ENCODE data around the gene ZNF423. TPM values are rescaled to one million over a fixed set of nuclear protein-coding genes. Genes with fewer than 3 reads are reported as not detected.

Gene ZNF423
- total and polyA plus RNA-seq, 9 of the 15 experiments (the other 6 are each of a cell fraction or from before 2014, with no cell fraction given): not detected

- FAIRE-seq: no peak
- no peaks in the 10 kb centered on the region for H3K79me2 ChIP-seq (ENCODE audit: control insufficient read depth, insufficient read depth, low read length)
- in situ Hi-C loops (cut with MboI): no loop called here
- TF ChIP-seq MTA1 (IDR thresholded peaks at IDR 0.05; ENCODE audit: borderline replicate concordance) (no peak), RAD51 (IDR thresholded peaks at IDR 0.05; ENCODE audit: borderline replicate concordance, low read depth) (peak; percentile 86), MAZ (CRISPR knock-in tag; conservative IDR thresholded peaks at IDR 0.05 in 1 of 2, IDR thresholded peaks at IDR 0.05 in 1 of 2) (no peak), USF1 (CRISPR knock-in tag; IDR thresholded peaks at IDR 0.05) (peak; percentile 77), NFE2 (IDR thresholded peaks at IDR 0.05; ENCODE audit: low read depth) (no peak), USF2 (CRISPR knock-in tag; IDR thresholded peaks at IDR 0.05) (peak; percentile 87), ZBTB8A (IDR thresholded peaks at IDR 0.05; ENCODE audit: partially characterized antibody) (no peak), PHTF2 (CRISPR knock-in tag; IDR thresholded peaks at IDR 0.05) (no peak), NFYB (IDR thresholded peaks at IDR 0.05; ENCODE audit: extremely low read depth, insufficient read length) (peak; percentile 84), ZEB2 (IDR thresholded peaks at IDR 0.05) (no peak)
- TF ChIP-seq, protein P1, sequence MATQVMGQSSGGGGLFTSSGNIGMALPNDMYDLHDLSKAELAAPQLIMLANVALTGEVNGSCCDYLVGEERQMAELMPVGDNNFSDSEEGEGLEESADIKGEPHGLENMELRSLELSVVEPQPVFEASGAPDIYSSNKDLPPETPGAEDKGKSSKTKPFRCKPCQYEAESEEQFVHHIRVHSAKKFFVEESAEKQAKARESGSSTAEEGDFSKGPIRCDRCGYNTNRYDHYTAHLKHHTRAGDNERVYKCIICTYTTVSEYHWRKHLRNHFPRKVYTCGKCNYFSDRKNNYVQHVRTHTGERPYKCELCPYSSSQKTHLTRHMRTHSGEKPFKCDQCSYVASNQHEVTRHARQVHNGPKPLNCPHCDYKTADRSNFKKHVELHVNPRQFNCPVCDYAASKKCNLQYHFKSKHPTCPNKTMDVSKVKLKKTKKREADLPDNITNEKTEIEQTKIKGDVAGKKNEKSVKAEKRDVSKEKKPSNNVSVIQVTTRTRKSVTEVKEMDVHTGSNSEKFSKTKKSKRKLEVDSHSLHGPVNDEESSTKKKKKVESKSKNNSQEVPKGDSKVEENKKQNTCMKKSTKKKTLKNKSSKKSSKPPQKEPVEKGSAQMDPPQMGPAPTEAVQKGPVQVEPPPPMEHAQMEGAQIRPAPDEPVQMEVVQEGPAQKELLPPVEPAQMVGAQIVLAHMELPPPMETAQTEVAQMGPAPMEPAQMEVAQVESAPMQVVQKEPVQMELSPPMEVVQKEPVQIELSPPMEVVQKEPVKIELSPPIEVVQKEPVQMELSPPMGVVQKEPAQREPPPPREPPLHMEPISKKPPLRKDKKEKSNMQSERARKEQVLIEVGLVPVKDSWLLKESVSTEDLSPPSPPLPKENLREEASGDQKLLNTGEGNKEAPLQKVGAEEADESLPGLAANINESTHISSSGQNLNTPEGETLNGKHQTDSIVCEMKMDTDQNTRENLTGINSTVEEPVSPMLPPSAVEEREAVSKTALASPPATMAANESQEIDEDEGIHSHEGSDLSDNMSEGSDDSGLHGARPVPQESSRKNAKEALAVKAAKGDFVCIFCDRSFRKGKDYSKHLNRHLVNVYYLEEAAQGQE (IDR thresholded peaks at IDR 0.05; ENCODE audit: borderline replicate concordance): peak; percentile 19; the same call in 1 of the 2 replicates
- TF ChIP-seq, protein P1 (CRISPR knock-in tag; IDR thresholded peaks at IDR 0.05; ENCODE audit: low read depth): no peak
- TF ChIP-seq, protein P2, sequence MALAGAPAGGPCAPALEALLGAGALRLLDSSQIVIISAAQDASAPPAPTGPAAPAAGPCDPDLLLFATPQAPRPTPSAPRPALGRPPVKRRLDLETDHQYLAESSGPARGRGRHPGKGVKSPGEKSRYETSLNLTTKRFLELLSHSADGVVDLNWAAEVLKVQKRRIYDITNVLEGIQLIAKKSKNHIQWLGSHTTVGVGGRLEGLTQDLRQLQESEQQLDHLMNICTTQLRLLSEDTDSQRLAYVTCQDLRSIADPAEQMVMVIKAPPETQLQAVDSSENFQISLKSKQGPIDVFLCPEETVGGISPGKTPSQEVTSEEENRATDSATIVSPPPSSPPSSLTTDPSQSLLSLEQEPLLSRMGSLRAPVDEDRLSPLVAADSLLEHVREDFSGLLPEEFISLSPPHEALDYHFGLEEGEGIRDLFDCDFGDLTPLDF (CRISPR knock-in tag; IDR thresholded peaks at IDR 0.05): no peak
These were observed 288.0 kb downstream of the ZNF423 start for GRCh38 chr16:49567950-49568349.

More at GRCh38 chr16:49567950-49568349, 288.0 kb downstream of the ZNF423 start:
- no peaks in the 10 kb centered on the region for H3K9me3 ChIP-seq (replicated peaks; ENCODE audit: control insufficient read depth, insufficient read depth, low read depth, low read length)
- BruUV-seq (replicated peaks): no TSS peak
- CTCF ChIA-PET (ENCODE audit: low intra/inter-chr PET ratio): no interaction called here
- peak overlapping the region; percentile 26; the same call in 1 of the 2 replicates for H2AFZ ChIP-seq (ENCODE audit: low read depth, low read length)
- no peak overlapping the region for H3K4me3 ChIP-seq
- H3K27me3 ChIP-seq (ENCODE audit: control insufficient read depth in 2 of 2, insufficient read depth in 2 of 2, low read length in 2 of 2): peaks cover 0 to 12% of the 10 kb centered on the region in 2 experiments; a peak in 1 of 5 replicates
- H4K20me1 ChIP-seq (replicated peaks; ENCODE audit: control insufficient read depth, insufficient read depth, low read length): no peaks in the 10 kb centered on the region
- H3K36me3 ChIP-seq (ENCODE audit: control insufficient read depth, insufficient read depth, low read length): no peaks in the 10 kb centered on the region
- H3K4me1 ChIP-seq (replicated peaks in 1 of 2; ENCODE audit: control insufficient read depth in 2 of 2, insufficient read depth in 2 of 2, low read length in 2 of 2): no peaks in the 10 kb centered on the region
- intact Hi-C loops (cut with micrococcal nuclease): no loop called here
- no peak overlapping the region for H3K27ac ChIP-seq (ENCODE audit: extremely low read depth, low read depth, low read length)
- 0% methylated on average over 1 of the region's 1 CpG for WGBS (ENCODE audit: insufficient coverage, low coverage, missing lambda C conversion rate)
- POLR2A ChIA-PET: no interaction called here
- no peak overlapping the region for H3K9ac ChIP-seq (ENCODE audit: insufficient read depth in 1 of 2, low read depth in 2 of 2, low read length in 2 of 2)
- ATAC-seq: peak; percentile 89
- no peaks in the 10 kb centered on the region for H3K9me1 ChIP-seq (ENCODE audit: control insufficient read depth, insufficient read depth, low read length)
- peak; percentile 17 to 68 (median 54) for DNase-seq (ENCODE audit: extremely low read depth in 1 of 4, low spot score in 3 of 4)
- H3K4me2 ChIP-seq (ENCODE audit: insufficient read depth, low read length): no peak overlapping the region; the same call in 1 of the 2 replicates
